Dendritic cell treated with granulocyte-macrophage colony-stimulating factor and Interleukin-4, amounts not matched to agents 40 ng/mL and 50 ng/mL, for 4 days (primary cell): ENCODE measurements around the gene ZRANB2.

Experiments used
- H3K27ac Mint-ChIP-seq: one replicate; pipeline ENCODE4 v1.8.0; 2022; ENCODE audit warnings: mild to moderate bottlenecking, mixed read lengths
- H3K27me3 Mint-ChIP-seq: one replicate; pipeline ENCODE4 v1.8.0; 2022; ENCODE audit warnings: mild to moderate bottlenecking, mixed read lengths
- H3K36me3 Mint-ChIP-seq: one replicate; pipeline ENCODE4 v1.8.0; 2022; ENCODE audit warnings: low read depth, mixed read lengths
- H3K4me1 Mint-ChIP-seq: one replicate; pipeline ENCODE4 v1.8.0; 2022; ENCODE audit warnings: low read depth, mixed read lengths
- H3K4me3 Mint-ChIP-seq: one replicate; pipeline ENCODE4 v1.8.0; 2022; ENCODE audit warnings: mild to moderate bottlenecking, moderate library complexity, mixed read lengths
- H3K9me3 Mint-ChIP-seq: one replicate; pipeline ENCODE4 v1.8.0; 2022; ENCODE audit warnings: mixed read lengths
- intact Hi-C: fragments of 100-400 bp; cut with micrococcal nuclease; formaldehyde crosslinking; loops from one replicate; pipeline ENCODE4 v1.15.0; 2022

ZRANB2 gene

DNA sequence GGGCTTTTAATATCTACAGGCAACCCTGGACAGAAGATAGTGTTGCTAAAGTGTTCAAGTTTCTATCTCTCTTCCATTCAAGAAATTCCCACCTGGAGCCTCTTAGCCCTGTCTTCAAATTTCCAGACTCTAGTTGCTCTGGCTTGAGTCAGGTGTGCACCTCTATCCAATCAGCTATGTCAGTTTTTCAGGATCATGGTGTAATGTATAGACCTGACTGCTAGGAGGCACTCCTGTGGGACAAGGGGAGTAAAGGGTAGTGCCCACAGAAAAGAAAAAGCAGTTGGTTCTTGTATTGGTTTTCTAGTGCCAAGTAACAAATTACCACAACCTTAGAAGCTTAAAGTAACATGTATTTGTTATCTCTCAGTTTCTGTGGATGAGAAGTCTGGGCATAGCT lies 6.2 kb upstream of the ZRANB2 start:
- Mint-ChIP-seq H3K27me3 (peaks cover 6% of the 10 kb centered on the region), H3K4me1 (no peaks in the 10 kb centered on the region), H3K4me3 (no peak overlapping the region), H3K27ac (no peak overlapping the region), H3K36me3 (no peaks in the 10 kb centered on the region), H3K9me3 (no peaks in the 10 kb centered on the region)
- intact Hi-C loops = no loop called here

DNA sequence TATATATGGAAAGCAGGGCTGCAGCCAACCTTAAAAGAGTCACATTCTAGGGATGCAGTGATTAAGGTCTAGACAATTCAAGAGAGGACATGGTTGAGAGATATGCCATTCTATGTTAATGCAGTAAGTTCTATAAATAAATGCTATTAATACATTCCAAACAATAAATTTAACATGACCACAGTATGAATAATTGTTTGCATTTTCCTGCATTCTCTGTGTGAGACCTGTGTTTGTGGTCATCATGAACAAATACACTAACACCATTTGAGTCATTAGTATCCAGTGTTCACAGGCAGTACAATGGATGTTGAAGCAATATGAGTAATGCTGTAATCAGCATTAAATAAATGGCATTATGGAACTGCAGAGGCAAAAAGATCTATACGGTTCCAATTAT lies 5.5 kb upstream of the ZRANB2 start:
- Mint-ChIP-seq H3K36me3 (peaks cover 1% of the 10 kb centered on the region), H3K27ac (no peak overlapping the region), H3K4me3 (no peak overlapping the region), H3K9me3 (no peaks in the 10 kb centered on the region), H3K27me3 (peaks cover 6% of the 10 kb centered on the region), H3K4me1 (no peaks in the 10 kb centered on the region)
- intact Hi-C loops = no loop called here

DNA sequence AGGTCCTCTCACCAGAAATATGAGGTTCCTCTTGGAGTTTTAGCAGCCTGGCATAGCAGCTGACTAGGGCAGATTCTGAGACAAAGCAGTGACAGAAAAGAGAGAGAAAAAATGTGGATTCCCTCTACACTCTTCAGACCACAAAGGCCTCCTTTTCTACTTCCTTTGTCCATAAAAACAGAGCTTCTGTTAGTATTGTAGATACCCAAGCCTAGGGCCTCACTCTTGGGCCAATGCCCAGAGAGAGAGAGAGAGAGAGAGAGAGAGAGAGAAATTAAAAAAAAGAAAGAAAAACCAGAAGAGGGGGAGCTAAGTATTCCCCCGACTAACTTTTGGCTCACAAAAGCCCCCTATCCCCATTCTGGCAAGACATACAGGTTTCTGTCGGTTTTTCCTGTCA lies 2.4 kb upstream of the ZRANB2 start:
- Mint-ChIP-seq H3K27ac (no peak overlapping the region), H3K9me3 (no peaks in the 10 kb centered on the region), H3K4me1 (peaks cover 7% of the 10 kb centered on the region), H3K4me3 (no peak overlapping the region), H3K36me3 (peaks cover 15% of the 10 kb centered on the region), H3K27me3 (peaks cover 6% of the 10 kb centered on the region)
- intact Hi-C loops = no loop called here

DNA sequence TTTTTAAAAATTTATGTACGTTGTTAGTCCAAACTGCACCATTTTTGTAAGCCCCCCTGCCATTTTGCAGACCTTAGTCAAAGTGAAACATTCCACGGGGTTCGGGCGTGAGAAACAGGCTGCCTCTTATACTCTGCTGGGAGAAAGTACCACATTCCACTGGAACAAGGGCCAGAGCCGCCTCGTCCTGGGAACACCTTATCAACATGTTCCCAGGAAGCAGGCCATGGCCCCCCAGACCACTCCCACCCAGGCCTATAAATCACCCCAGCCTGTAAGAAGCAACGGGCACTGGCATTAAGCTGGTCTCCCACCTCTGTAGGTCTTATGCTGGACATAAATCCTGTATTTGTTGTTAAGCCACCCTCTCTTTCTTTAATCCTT lies 854 bp upstream of the ZRANB2 start:
- no peaks in the 10 kb centered on the region for H3K9me3 Mint-ChIP-seq

DNA sequence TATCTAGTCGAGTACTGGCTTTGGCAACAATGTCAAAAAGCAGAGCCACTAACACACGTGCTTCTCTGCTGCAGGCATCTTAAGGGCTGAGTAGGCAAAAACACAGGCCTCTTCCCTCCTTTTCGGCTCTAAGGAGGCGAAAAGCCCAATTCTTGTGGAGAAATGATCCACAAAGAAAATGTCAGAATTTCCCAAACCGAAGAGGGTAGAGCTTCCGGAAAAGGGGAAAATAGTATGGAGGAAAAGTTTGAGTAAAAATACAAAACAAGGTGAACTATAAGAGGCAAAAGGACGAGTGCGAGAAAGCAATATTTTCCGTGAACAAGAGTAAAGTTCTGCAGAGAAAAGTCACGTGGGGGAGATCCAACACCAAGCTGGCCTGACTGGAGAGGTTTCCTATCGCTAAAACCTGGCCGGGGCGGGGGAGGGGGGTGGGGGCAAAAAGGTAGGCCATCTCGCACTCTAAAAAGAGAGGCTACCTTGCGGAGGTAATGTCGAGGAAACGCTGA lies 551 bp downstream of the ZRANB2 start:
- Mint-ChIP-seq H3K36me3 (peaks cover 43% of the 10 kb centered on the region), H3K4me3 (peak overlapping the region; percentile 90), H3K27ac (peak overlapping the region; percentile 98), H3K4me1 (peaks cover 11% of the 10 kb centered on the region), H3K27me3 (peaks cover 6% of the 10 kb centered on the region), H3K9me3 (no peaks in the 10 kb centered on the region)
- intact Hi-C loops = loop anchor here (2.0 kb wide), 1 partner anchor 875 kb away; the partner anchor contains the start of gene LRRC40

More for the DNA sequence above, 854 bp upstream of the ZRANB2 start:
- peaks cover 7% of the 10 kb centered on the region for H3K4me1 Mint-ChIP-seq
- H3K27me3 Mint-ChIP-seq = peaks cover 6% of the 10 kb centered on the region
- intact Hi-C loops = loop anchor here (2.0 kb wide), 1 partner anchor 877 kb away; the partner anchor contains the start of gene LRRC40
- peaks cover 29% of the 10 kb centered on the region for H3K36me3 Mint-ChIP-seq
- H3K4me3 Mint-ChIP-seq = peak overlapping the region; percentile 45
- H3K27ac Mint-ChIP-seq = peak overlapping the region; percentile 98

DNA sequence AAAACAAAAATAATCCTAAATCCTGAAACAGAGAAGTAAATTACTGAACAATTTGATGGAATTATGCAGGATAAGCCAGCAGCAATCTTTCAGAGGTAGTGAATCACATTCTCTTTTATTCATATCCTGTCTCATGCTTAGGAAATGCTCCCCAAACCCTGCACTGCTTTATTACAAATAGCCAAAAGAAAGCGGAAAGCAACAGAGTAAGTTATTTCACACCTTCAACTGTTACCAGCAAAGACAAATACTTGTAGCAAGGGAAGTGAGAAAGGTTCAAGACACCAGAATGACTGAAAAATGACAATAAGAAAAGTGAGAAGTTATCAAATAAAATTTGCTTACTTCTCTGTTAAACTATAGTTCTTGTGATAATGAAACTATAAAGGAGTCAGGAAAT lies 6.2 kb downstream of the ZRANB2 start:
- no peak overlapping the region for H3K4me3 Mint-ChIP-seq
- H3K9me3 Mint-ChIP-seq = no peaks in the 10 kb centered on the region
- peaks cover 13% of the 10 kb centered on the region for H3K4me1 Mint-ChIP-seq
- intact Hi-C loops = no loop called here
- H3K27me3 Mint-ChIP-seq = no peaks in the 10 kb centered on the region
- no peak overlapping the region for H3K27ac Mint-ChIP-seq
- peaks cover 75% of the 10 kb centered on the region for H3K36me3 Mint-ChIP-seq

DNA sequence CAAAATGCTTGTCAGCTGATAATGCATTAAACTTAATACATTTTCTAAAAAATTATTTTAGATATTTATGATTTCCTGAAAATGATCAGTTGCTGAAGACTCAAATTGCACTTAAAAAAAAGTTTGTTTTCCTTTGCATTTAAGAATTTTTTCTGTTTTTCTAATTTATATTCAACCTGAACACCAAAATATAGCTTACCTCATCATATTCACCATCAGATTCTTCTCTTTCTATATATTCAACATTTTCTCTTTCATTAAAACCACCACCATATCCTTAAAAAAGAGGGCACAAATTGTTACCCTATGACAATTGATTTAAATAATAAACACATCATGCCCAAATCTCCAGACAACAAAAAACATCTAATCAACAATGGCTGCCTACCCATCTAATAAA lies 8.6 kb downstream of the ZRANB2 start:
- intact Hi-C loops = no loop called here
- no peak overlapping the region for H3K4me3 Mint-ChIP-seq
- peaks cover 6% of the 10 kb centered on the region for H3K4me1 Mint-ChIP-seq
- no peaks in the 10 kb centered on the region for H3K9me3 Mint-ChIP-seq
- peaks cover 90% of the 10 kb centered on the region for H3K36me3 Mint-ChIP-seq
- no peaks in the 10 kb centered on the region for H3K27me3 Mint-ChIP-seq
- no peak overlapping the region for H3K27ac Mint-ChIP-seq

DNA sequence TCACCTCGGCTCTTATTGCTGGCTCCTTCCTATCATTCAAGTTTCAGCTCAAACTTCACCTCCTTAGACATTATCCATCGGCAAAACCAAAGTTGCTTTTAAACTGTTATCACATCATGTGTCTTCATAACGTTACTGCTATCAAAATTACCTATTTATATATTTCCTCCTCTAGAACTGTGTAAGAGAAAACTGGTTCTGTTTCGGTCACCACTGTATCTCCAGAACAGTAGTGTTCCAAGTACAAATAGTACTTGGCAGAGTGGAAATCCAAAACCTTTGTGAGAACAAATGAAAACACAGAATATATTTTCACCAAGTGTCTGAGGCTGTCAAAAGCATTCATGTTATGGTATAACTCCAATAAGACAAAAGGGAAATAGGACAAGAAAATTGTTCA lies 9.1 kb downstream of the ZRANB2 start:
- H3K27ac Mint-ChIP-seq = no peak overlapping the region
- intact Hi-C loops = no loop called here
- H3K4me1 Mint-ChIP-seq = peaks cover 6% of the 10 kb centered on the region
- peaks cover 87% of the 10 kb centered on the region for H3K36me3 Mint-ChIP-seq
- H3K27me3 Mint-ChIP-seq = no peaks in the 10 kb centered on the region
- H3K9me3 Mint-ChIP-seq = no peaks in the 10 kb centered on the region
- no peak overlapping the region for H3K4me3 Mint-ChIP-seq

DNA sequence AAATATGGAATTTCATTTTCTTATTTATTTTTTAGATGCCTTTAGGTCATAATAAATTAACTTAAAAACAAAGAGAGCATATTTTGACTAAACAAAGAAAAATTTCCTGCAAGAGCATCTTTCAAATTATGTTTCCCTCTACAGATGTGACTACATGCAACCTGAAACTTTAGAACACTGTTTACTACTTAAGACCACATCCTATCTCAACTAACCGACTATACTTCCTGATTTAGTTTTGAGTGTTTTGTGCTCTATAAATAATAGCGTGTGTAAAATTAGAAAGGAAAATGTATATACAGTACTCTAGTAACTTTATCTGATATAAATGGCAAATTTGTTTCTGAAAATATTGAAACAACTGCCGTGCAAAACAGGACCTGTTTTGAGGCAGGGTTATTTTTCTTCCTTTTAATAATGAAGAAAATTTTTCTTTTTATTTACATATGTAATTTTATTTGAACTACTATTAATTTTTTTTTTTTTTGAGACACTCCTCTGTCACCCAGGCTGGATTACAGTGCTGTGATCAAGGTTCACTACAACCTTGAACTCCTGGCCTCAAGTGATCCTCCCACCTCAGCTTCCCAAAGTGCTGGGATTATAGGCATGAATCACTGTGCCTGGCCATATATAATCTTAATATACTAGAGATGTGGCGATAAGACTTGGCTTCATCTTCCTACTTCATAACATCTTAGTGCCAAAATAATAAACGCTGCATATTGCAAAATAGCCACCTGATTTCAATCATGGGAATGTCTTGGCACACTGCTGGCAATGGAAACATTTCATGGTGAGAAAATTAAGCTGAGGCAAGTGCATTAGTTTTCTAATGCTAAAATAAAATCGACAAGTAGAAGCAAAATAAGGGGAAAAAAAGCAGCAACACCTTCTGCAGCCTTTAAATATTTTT lies 12.3 kb downstream of the ZRANB2 start:
- Mint-ChIP-seq H3K4me1 (no peaks in the 10 kb centered on the region), H3K27me3 (no peaks in the 10 kb centered on the region), H3K4me3 (no peak overlapping the region), H3K36me3 (peaks cover 87% of the 10 kb centered on the region), H3K27ac (no peak overlapping the region), H3K9me3 (no peaks in the 10 kb centered on the region)
- intact Hi-C loops = loop anchor here (5.0 kb wide), 1 partner anchor 831 kb away; no protein-coding TSS in a partner anchor

DNA sequence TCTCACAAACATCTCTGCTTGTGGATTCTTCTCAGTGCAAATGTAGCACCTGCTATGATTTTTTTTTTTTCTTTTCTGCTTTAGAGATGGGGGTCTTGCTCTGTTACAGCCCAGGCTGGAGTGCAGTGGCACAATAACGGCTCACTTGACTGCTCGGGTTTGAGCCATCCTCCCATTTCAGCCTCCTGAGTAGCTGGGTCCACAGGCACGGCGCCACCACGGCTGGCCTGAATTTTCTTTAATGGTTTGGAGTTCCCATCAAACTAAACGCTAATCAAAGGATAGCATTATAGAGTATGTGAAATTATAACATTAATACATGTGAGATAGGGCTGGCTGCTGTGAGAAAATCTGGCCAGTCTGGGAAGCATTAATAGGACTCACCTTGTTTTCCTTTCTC lies 26.0 kb downstream of the ZRANB2 start:
- H3K27ac Mint-ChIP-seq = no peak overlapping the region
- H3K27me3 Mint-ChIP-seq = peaks cover 14% of the 10 kb centered on the region
- intact Hi-C loops = no loop called here
- peaks cover 20% of the 10 kb centered on the region for H3K36me3 Mint-ChIP-seq
- H3K9me3 Mint-ChIP-seq = no peaks in the 10 kb centered on the region
- H3K4me1 Mint-ChIP-seq = no peaks in the 10 kb centered on the region
- H3K4me3 Mint-ChIP-seq = no peak overlapping the region

DNA sequence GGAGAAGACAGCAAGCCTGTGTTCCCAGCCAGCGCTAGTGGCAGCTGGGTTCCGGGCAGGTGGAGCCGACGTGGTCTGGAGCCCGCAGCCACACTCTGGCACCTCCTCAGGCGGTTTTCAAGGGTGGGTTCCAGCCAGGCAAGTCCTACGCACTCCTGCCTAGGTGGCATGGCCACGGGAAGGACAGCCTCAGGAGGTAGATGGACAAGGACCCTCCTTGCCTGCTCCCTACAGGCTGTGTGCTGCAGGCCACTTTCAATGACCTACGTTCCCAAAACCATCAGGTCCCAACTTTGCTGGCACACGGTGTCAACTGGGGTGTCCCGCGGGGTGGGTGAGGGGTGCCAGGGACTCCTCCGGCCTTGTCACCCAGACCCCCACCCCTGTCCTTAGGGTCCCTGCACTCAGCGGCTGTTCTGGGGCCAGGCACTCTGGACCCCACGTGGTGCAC lies 26.5 kb downstream of the ZRANB2 start:
- no peak overlapping the region for H3K27ac Mint-ChIP-seq
- intact Hi-C loops = no loop called here

DNA sequence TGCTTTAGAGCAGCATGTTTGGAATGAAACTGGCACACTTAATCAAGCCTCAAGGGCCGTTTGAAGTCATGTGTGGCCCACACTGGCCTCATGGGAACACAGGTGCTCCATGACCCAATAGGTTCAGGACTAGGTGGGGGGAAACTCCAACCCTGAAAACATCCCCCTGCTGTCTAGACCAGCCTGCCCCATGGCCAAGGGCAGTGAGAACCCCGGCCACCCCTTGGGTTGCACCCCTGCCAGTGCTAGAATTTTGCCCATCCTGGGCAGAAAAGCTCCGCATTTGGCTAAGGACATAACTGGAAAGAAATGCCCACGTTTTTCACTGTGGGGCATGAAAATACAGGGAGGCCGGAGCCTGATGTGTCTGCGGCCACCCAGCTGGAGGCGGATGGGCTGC lies 27.1 kb downstream of the ZRANB2 start:
- intact Hi-C loops = no loop called here
- peaks cover 15% of the 10 kb centered on the region for H3K27me3 Mint-ChIP-seq
- H3K27ac Mint-ChIP-seq = no peak overlapping the region
- peaks cover 9% of the 10 kb centered on the region for H3K36me3 Mint-ChIP-seq
- no peak overlapping the region for H3K4me3 Mint-ChIP-seq
- H3K4me1 Mint-ChIP-seq = no peaks in the 10 kb centered on the region
- H3K9me3 Mint-ChIP-seq = no peaks in the 10 kb centered on the region

More for the DNA sequence above, 26.5 kb downstream of the ZRANB2 start:
- Mint-ChIP-seq H3K9me3 (no peaks in the 10 kb centered on the region), H3K4me3 (no peak overlapping the region), H3K36me3 (peaks cover 15% of the 10 kb centered on the region), H3K27me3 (peaks cover 14% of the 10 kb centered on the region), H3K4me1 (no peaks in the 10 kb centered on the region)

DNA sequence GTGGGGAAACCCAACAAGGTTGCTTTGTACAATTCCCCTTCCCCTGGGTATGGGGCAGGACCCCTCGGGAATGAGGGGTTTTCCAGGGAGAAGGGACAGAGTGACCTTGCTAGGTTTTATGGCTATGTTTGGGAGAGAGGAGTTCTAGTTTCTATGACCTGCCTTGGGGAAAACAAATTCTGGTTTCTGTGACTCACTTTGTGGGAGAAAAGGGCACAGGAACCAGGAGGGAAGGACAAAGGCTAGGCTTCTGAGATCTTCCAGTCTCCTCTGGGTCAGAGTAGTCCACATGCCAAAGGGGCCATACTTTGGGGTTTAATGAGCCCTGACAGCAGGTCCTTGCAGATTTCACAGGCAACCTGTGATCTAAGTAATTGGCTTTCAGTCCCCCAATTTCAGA lies 27.7 kb downstream of the ZRANB2 start:
- Mint-ChIP-seq H3K27ac (no peak overlapping the region), H3K4me1 (no peaks in the 10 kb centered on the region), H3K27me3 (peaks cover 19% of the 10 kb centered on the region), H3K9me3 (no peaks in the 10 kb centered on the region), H3K36me3 (peaks cover 5% of the 10 kb centered on the region), H3K4me3 (no peak overlapping the region)
- intact Hi-C loops = no loop called here

DNA sequence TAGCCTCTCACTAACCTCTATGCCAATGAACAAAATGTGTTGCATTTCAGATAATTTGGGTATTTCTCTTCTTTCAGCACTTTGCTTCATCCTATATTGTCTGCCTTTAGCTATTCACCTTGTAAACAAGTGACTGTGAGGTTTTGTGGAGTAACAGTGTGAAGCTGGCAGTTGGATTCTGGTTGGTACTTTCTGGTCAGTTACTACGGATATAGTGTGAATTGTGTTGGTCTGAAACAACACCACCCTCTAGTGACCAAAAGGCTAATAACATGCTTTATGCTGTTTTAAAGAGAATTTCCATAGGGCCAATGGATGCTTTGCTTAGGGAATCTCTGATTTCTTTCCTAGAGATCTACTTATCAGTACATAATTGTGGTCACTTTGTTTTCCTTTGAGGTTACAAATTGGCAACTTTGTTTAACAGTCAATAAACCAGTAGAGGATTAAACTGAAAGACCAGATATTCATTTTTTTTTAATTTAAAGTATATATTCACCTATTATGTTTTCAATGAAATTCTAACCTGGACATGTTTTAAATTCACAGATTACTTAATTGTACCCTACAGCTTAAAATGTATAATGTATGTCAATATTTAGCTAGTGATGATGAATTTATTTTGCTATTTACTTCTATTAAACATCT lies 30.8 kb downstream of the ZRANB2 start:
- H3K27ac Mint-ChIP-seq = no peak overlapping the region

More for the DNA sequence above, 30.8 kb downstream of the ZRANB2 start:
- Mint-ChIP-seq H3K4me3 (no peak overlapping the region), H3K4me1 (peaks cover 22% of the 10 kb centered on the region), H3K27me3 (peaks cover 45% of the 10 kb centered on the region), H3K36me3 (peaks cover 5% of the 10 kb centered on the region), H3K9me3 (no peaks in the 10 kb centered on the region)
- intact Hi-C loops = loop anchor here (1.0 to 10.0 kb wide), 4 partner anchors 155 to 521 kb away; no protein-coding TSS in a partner anchor
